ENCODE measurements around the gene VCAN.

Gene VCAN

DNA sequence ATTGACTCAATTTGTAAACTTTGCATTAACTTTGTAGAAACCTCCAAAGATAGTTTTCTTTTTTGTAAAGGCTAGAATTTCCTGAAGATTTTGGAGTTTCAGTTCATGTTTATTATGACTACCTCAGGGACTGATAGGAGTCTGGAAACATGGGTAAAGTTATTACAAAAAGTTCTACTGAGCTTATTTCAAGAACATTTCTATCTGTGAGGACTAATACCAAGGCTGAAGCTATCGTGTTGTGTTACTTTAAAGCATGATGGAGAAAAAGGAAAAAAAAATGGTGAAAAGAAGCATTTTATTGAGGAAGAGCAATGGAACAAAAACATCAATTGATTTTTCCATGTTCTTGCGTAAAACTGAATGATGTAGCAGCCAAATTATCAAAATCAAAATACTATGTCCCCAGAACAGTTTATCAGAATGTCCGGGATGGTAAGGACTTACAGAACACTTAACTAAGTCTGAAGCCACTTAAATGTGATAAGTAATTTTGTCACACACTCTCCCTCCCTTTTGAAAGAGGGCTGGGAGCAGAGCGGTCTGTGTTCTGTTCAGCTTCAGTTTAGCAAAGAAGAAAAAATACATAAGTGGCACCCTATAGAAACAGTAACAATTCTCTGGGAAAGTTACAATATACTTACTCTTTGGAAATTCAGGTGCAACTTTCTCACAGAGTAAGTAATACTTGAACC is 25.1 kb upstream of the VCAN start:
- H3K9ac ChIP-seq (ENCODE audit: low read depth, low read length) = no peak overlapping the region
- peaks cover 12% of the 10 kb centered on the region for H3K4me1 ChIP-seq (ENCODE audit: insufficient read depth, low read length)
- H3K9me3 ChIP-seq (ENCODE audit: control insufficient read depth, insufficient read depth, low read length) = no peaks in the 10 kb centered on the region
- H3K36me3 ChIP-seq (ENCODE audit: insufficient read depth, low read length) = no peaks in the 10 kb centered on the region

DNA sequence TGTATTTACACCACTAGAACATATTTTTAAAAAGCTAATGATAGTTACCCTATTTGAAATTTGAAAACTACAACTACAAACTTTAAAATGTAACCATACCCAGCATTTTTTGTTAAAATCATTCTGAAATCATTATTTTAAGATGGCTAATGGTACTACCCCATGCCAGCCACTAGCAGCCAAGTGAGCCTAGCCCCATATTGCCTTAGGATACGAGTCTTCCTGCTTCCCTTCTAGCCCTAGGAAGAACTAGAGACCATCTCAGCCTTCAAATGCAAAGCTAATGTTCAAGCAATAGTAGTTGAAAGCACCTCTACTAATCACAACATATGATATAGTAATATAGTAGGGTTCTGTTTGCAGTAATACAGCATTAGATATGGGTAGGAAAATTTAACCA is 24.0 kb upstream of the VCAN start:
- peaks cover 16% of the 10 kb centered on the region for H3K4me1 ChIP-seq (ENCODE audit: insufficient read depth, low read length)
- H3K9ac ChIP-seq (ENCODE audit: low read depth, low read length) = no peak overlapping the region
- no peaks in the 10 kb centered on the region for H3K9me3 ChIP-seq (ENCODE audit: control insufficient read depth, insufficient read depth, low read length)
- no peaks in the 10 kb centered on the region for H3K36me3 ChIP-seq (ENCODE audit: insufficient read depth, low read length)

DNA sequence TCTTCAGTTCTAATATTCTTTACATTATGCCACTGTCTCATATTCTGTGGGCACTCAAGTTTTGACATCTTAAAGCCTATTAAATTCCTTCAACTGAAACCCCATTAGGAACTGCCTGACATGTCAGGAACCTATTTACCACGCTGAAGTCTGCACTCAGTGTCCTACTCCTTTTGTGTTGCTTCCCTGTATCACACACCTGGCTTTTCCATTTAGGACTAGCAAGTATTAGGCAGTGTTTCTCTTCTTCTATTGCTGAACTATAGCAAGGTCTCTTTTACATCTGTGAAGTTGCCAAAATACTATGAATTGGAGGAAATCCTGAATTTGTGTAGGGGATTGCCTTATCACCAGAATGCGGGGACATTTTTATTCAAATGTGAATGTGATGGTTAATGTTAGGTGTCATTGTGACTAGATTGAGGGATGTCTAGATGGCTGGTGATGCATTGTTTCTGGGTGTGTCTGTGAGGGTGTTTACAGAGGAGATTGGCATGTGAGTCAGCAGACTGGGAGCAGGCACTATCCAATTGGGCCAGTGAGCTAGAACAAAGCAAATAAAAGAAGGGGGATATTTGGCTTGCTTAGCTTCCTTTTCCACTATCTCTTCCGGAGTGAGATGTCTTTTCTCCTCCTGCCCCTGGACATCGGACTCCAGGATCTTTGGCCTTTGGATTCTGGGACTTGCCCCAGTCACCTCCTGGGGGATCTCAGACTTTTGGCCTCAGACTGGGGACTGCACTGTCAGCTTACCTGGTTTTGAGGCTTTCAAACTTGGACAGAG is 21.2 kb upstream of the VCAN start:
- no peaks in the 10 kb centered on the region for H3K9me3 ChIP-seq (ENCODE audit: control insufficient read depth, insufficient read depth, low read length)
- H3K9ac ChIP-seq (ENCODE audit: low read depth, low read length) = no peak overlapping the region

DNA sequence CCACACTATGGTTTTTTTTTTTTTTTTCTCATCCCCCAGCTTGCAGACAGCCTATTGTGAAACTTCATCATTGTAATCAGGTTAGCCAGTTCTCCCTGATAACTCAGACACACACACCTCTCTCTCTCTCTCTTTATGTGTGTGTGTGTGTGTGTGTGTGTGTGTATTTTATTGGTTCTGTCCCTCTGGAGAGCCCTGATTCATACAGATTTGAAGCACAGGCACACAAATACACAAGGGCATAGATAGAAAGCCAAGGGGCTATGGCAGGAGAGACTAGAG is 20.6 kb upstream of the VCAN start:
- Histone ChIP-seq H3K9ac (ENCODE audit: low read depth, low read length) (no peak overlapping the region), H3K36me3 (ENCODE audit: insufficient read depth, low read length) (no peaks in the 10 kb centered on the region), H3K4me1 (ENCODE audit: insufficient read depth, low read length) (peaks cover 16% of the 10 kb centered on the region), H3K9me3 (ENCODE audit: control insufficient read depth, insufficient read depth, low read length) (no peaks in the 10 kb centered on the region)

More for the DNA sequence above, 21.2 kb upstream of the VCAN start:
- no peaks in the 10 kb centered on the region for H3K36me3 ChIP-seq (ENCODE audit: insufficient read depth, low read length)
- H3K4me1 ChIP-seq (ENCODE audit: insufficient read depth, low read length) = peaks cover 16% of the 10 kb centered on the region

DNA sequence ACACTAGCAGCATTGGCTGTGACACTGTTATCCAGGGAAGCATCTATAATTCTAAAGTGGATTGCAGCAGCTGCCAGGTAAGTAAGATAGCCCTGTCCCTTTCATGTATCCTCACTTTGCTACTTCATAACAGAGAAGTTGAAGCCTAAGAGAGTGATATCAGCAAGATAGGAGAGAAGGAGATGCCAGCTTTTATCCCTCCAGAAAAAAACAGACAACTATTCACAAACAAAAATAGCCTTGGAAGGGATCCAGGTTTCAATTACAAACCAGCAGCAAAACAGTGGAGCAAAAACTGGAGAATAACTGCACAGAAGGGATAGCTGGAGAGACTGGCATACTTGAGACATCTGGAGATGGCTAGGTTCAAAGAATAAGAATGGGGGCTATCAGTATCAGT is 19.6 kb upstream of the VCAN start:
- no peaks in the 10 kb centered on the region for H3K9me3 ChIP-seq (ENCODE audit: control insufficient read depth, insufficient read depth, low read length)
- H3K4me1 ChIP-seq (ENCODE audit: insufficient read depth, low read length) = peaks cover 16% of the 10 kb centered on the region
- H3K9ac ChIP-seq (ENCODE audit: low read depth, low read length) = no peak overlapping the region
- no peaks in the 10 kb centered on the region for H3K36me3 ChIP-seq (ENCODE audit: insufficient read depth, low read length)

DNA sequence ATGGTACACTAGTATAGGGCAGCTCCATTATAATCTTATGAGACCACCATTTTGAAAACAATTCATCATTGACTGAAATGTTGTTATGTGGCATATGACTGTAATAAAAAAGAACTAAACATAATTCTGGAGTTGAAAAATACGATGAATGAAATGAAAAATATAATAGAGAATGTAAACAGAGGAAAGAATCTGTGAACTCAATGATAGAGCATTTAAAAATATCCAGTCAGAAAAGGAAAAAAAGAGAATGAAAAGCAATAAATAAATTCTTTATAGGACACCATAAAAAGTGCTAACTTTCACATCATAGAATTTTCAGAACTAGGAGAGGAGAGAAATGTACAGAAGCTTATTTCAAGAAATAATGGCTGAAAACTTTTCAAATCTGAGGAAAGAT is 17.6 kb upstream of the VCAN start:
- Histone ChIP-seq H3K4me1 (ENCODE audit: insufficient read depth, low read length) (peaks cover 16% of the 10 kb centered on the region), H3K36me3 (ENCODE audit: insufficient read depth, low read length) (no peaks in the 10 kb centered on the region), H3K9ac (ENCODE audit: low read depth, low read length) (no peak overlapping the region), H3K9me3 (ENCODE audit: control insufficient read depth, insufficient read depth, low read length) (no peaks in the 10 kb centered on the region)

DNA sequence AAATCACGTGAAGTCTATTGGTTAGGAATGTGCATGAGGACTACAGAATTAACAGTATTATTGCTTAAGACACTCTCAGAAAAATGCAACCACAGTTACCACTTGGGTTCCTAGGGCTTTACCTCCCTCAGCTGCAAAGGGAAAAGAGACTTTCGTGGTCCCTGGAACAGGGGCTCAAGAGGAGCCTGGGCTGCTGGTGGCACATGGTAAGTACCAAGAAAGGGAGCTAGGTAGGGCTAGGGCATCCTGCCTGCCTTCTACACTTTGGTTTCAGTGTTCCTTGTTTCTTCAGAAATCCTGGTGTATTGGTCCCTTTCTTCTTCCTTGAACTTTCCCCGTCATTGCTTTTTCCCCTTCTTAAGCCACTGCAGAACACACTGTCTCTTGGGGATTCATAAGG is 7.3 kb upstream of the VCAN start:
- Histone ChIP-seq H3K9ac (ENCODE audit: low read depth, low read length) (peak overlapping the region; percentile 57), H3K9me3 (ENCODE audit: control insufficient read depth, insufficient read depth, low read length) (no peaks in the 10 kb centered on the region), H3K36me3 (ENCODE audit: insufficient read depth, low read length) (no peaks in the 10 kb centered on the region), H3K4me1 (ENCODE audit: insufficient read depth, low read length) (peaks cover 38% of the 10 kb centered on the region)

DNA sequence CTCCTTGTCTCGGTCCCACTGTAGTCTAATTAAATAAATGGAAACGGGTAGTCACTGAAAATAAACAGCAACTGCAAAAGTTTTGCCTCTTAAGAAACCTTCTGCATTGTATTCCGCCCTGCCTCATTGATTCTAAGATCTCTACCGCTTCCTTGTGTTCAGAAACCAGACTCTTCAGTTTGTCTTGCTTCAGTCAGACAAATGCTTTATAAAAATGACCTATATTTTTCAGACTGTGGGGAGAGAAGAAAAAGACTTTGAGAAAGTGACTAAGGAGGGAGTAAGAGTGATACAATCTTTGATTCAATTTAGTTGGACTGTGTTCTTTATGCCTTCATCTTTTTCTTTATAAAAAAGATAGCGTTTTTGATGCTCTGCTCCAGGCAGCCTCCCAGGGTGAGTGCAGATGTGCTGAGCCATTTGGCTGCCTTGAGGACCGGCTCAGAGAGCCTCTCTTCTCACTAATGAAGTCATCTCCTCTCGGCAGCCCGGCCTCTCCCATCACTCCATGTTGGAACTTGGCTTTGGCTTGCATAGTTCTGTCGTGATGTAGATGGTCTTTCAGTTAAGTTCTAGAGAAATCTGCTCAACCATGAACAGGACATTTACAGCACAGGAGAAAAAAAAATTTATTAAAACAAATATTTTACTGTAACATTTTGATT is 4.0 kb upstream of the VCAN start:
- H3K36me3 ChIP-seq (ENCODE audit: insufficient read depth, low read length) = no peaks in the 10 kb centered on the region
- H3K4me1 ChIP-seq (ENCODE audit: insufficient read depth, low read length) = peaks cover 51% of the 10 kb centered on the region
- no peaks in the 10 kb centered on the region for H3K9me3 ChIP-seq (ENCODE audit: control insufficient read depth, insufficient read depth, low read length)
- no peak overlapping the region for H3K9ac ChIP-seq (ENCODE audit: low read depth, low read length)

DNA sequence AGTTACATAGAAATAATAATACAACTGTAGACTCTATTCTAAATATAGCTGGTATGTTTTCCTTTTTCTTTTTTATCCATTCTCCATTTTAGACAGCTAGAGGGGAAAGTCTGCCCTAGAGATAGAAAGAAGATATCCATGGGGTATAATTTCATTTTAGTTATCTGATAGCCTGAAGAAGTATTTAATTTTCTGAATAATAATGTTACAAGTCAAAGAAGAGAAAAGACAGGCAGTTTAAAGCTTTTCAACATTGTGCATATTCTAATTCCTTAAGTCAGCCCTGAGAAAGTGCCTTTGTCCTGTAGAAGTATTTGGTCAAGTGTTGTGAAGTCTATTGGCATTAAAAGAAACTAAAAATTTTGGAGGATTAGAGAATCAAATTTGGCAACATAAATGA is 2.5 kb upstream of the VCAN start:
- H3K9me3 ChIP-seq (ENCODE audit: control insufficient read depth, insufficient read depth, low read length) = no peaks in the 10 kb centered on the region
- no peak overlapping the region for H3K9ac ChIP-seq (ENCODE audit: low read depth, low read length)
- H3K36me3 ChIP-seq (ENCODE audit: insufficient read depth, low read length) = no peaks in the 10 kb centered on the region
- H3K4me1 ChIP-seq (ENCODE audit: insufficient read depth, low read length) = peaks cover 49% of the 10 kb centered on the region

DNA sequence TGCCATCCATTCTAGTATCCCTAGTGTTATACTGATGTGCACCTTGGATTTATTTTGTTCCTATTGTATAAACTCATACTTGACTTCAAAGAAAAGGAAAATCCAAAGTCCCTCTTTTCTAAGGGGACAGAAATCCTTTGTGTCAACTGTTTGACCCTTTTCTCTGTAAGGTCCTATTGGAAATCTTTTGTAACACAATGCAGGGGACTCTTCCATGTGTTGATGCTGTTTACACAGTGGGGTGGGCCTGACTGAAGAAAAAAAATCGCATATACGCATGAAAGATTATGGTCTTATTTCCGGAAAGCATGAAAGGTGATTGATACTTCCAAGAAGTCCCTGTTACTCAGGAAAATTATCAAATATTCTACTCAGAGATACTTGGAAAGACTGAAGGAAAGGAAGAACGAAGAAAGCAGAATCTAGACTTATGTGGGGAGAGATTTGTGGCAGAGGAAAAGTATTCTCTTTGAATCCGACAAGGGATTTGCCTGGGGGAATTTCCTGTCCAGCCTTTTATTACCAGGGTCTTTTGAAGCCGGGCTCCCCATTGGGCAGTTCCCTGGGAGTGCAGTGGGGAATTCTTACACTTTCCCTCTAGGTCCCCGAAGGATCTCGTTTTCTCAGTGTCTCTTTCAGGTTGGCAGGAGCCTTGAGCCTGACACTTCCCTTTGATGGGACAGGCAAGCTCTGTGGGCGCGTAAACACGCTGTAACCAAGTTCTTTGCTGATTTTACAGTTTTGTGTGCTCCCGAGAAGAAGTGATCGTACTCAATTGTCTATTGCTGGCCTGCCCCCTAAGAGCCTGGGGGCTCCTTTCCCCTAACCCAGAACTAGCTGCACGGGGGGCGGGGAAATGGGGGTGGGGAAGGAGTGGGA is 779 bp upstream of the VCAN start:
- Histone ChIP-seq H3K4me1 (ENCODE audit: insufficient read depth, low read length) (peaks cover 35% of the 10 kb centered on the region), H3K36me3 (ENCODE audit: insufficient read depth, low read length) (no peaks in the 10 kb centered on the region), H3K9ac (ENCODE audit: low read depth, low read length) (peak overlapping the region; percentile 85), H3K9me3 (ENCODE audit: control insufficient read depth, insufficient read depth, low read length) (no peaks in the 10 kb centered on the region)

DNA sequence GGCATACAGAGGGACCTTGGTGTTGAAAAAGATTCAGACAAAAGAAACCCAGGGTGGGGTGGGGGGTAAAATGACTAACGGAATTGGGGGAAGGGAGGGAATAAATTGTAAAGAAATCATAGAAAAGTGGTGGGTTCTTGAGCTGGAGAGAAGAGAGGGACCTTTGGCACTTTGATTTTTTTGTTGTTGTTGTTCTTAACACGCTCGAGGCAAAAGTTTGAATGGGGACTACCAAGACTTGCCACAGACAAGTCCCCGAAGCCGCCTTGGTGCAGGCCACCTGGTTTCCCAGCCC is 616 bp downstream of the VCAN start:
- H3K36me3 ChIP-seq (ENCODE audit: insufficient read depth, low read length) = no peaks in the 10 kb centered on the region
- peaks cover 40% of the 10 kb centered on the region for H3K4me1 ChIP-seq (ENCODE audit: insufficient read depth, low read length)
- peak overlapping the region; percentile 85 for H3K9ac ChIP-seq (ENCODE audit: low read depth, low read length)
- no peaks in the 10 kb centered on the region for H3K9me3 ChIP-seq (ENCODE audit: control insufficient read depth, insufficient read depth, low read length)

DNA sequence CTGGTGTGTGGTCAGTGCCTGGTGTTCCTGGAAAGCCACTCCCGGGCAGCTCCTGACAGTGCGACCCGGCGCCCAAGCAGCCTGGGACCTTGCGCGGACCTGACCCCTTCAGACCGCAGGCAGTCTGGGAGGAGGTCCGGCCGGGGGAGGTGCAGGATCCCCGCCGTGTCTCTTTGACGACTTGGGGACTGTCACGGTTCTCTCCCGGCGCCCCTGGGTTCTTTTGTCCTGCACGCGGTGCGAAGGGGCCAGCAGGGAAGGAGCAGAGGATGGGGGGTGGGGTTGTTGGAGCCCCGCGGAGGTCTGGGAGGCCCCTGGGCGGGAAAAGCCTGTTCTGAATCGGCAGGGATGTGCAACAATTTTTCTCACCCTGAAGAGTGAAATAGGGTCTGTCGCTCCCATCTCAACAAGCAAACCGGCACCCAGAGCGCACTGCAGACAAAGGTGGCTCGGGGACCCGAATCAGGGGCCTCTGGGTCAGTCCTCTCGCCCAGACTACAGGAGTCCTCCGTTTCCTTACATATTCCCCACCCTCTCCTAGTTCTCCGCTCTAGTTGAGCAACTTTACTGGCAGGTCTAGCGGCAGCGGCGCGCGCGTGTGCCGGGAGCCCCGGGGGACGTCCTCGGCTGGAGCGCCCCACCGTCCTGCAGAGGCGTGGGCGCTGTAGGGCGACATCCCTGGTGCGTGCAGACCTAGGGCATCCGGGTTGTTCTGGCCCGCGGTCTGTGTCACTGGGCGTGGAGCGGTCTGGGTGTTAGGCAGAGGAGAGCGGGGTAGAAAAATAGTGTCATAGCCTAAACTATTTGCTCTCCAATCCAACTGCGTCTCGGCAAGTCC is 1.2 kb downstream of the VCAN start:
- no peaks in the 10 kb centered on the region for H3K36me3 ChIP-seq (ENCODE audit: insufficient read depth, low read length)
- H3K4me1 ChIP-seq (ENCODE audit: insufficient read depth, low read length) = peaks cover 34% of the 10 kb centered on the region
- no peaks in the 10 kb centered on the region for H3K9me3 ChIP-seq (ENCODE audit: control insufficient read depth, insufficient read depth, low read length)
- peak overlapping the region; percentile 85 for H3K9ac ChIP-seq (ENCODE audit: low read depth, low read length)

DNA sequence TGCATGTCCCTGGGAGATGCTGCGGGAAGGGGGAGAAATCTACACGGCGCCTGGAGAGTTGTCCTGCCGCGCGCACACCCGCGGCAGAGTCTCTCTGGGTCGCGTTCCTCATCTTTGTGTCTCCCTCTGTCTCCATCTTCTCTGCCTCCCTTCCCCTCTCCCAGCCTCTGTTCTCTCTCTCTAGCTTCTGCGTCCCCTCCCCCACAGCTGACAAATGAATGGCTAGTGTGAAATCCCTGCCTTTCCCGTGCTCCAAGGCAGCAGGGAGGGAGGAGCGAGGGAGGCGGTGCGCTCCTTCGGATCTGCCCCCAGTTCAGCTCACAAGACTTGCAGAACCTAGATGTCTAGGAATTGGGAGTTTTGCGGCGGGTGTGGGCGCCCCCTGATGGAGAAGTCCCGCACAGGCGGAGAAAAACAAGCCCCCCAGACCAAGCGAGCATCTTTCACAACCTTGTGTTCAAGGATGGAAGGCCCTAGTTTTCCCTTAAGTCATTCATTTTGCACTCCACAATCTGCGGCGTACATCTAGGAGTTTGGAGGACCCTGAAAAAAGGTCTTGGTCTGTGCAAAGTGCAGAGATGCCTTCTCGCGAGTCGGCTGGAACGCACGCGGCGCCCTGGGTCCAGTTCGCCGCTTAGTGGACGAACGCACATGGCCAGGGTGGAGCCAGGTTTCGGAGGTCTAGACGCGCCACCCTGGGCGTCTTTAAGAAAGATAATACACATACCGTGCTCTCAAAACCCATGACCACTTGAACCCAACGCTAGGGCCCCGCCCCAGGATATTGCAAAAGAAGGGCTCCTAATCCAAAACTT is 2.0 kb downstream of the VCAN start:
- H3K36me3 ChIP-seq (ENCODE audit: insufficient read depth, low read length) = no peaks in the 10 kb centered on the region
- peaks cover 26% of the 10 kb centered on the region; the same call in 1 of the 2 replicates for H3K4me1 ChIP-seq (ENCODE audit: insufficient read depth, low read length)
- H3K9me3 ChIP-seq (ENCODE audit: control insufficient read depth, insufficient read depth, low read length) = no peaks in the 10 kb centered on the region
- peak overlapping the region; percentile 85 for H3K9ac ChIP-seq (ENCODE audit: low read depth, low read length)
